HG03565 (cell line): ENCODE data around the gene C10orf67.
A peak's percentile ranks its signal among the peaks of the same experiment; 100 is the strongest.
"Not testable (repeated sequence)": the region's sequence is repeated elsewhere in the genome, so short reads cannot be mapped to it uniquely, and the experiment has no call there.

Source experiments
- ATAC-seq: cut with Tn5 transposase; IDR thresholded peaks from one replicate; pipeline ENCODE4 v1.9.1; 2021; ENCODE audit warnings: mild to moderate bottlenecking, moderate library complexity; ENCODE audit not compliant: unreplicated experiment

C10orf67 gene

GRCh38 chr10:23362879-23363792, 18.5 kb upstream of the C10orf67 start:
- peak; percentile 42 for ATAC-seq

- peak; percentile 26 for ATAC-seq
Observed at GRCh38 chr10:23362069-23362830, 17.7 kb upstream of the C10orf67 start.

GRCh38 chr10:23361665-23362064, 17.1 kb upstream of the C10orf67 start:
- no peak for ATAC-seq

- ATAC-seq: no peak
Observed at GRCh38 chr10:23359692-23360380, 15.2 kb upstream of the C10orf67 start.

- ATAC-seq: no peak
Observed at GRCh38 chr10:23358357-23358756, 13.8 kb upstream of the C10orf67 start.

- ATAC-seq: no peak
Observed at GRCh38 chr10:23354630-23355279, 10.2 kb upstream of the C10orf67 start.

- ATAC-seq: no peak
Observed at GRCh38 chr10:23351926-23352519, 7.4 kb upstream of the C10orf67 start.

GRCh38 chr10:23350706-23351105, 6.1 kb upstream of the C10orf67 start:
- ATAC-seq: not testable (repeated sequence)

GRCh38 chr10:23345861-23346260, 1.3 kb upstream of the C10orf67 start:
- ATAC-seq: peak; percentile 36

GRCh38 chr10:23343591-23344240, 881 bp downstream of the C10orf67 start:
- no peak for ATAC-seq

GRCh38 chr10:23342213-23342884, 2.2 kb downstream of the C10orf67 start:
- no peak for ATAC-seq

GRCh38 chr10:23341004-23341403, 3.6 kb downstream of the C10orf67 start:
- ATAC-seq: no peak

GRCh38 chr10:23340354-23340753, 4.2 kb downstream of the C10orf67 start:
- no peak for ATAC-seq

- ATAC-seq: no peak
Observed at GRCh38 chr10:23338886-23339285, 5.7 kb downstream of the C10orf67 start.

- ATAC-seq: no peak
Observed at GRCh38 chr10:23338155-23338828, 6.3 kb downstream of the C10orf67 start.

GRCh38 chr10:23337616-23338015, 7.0 kb downstream of the C10orf67 start:
- no peak for ATAC-seq

GRCh38 chr10:23331567-23332301, 12.9 kb downstream of the C10orf67 start:
- no peak for ATAC-seq

GRCh38 chr10:23330948-23331347, 13.6 kb downstream of the C10orf67 start:
- no peak for ATAC-seq
